Measurements from ENCODE around the gene INTS1. TPM values are rescaled to one million over a fixed set of nuclear protein-coding genes. Genes with fewer than 3 reads are reported as not detected.

Gene INTS1
- total and polyA plus RNA-seq, 2 experiments from 2014 or later: 35.1 to 111 TPM

DNA sequence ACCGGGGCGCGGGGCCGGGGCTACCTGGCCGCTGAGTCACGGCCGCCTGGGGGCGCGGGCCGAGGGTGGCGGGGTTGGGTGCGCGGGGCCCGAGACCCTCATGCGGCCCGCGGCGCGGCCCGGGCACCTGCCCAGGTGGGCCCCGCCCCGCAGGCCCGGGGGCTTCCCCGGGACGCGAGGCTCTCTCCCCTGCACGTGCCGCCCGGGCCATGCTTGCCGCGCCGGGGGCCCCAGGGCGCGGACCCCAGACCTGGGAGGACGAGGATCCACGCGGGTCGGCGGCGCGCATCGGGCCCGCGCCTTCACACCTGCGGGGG, 26.7 kb upstream of the INTS1 start:
- no peaks in the 10 kb centered on the region for H3K36me3 ChIP-seq (ENCODE audit: insufficient read depth)
- peak overlapping the region; percentile 78; the same call in 1 of the 2 replicates for H3K4me2 ChIP-seq
- Mint-ChIP-seq H3K27ac (no peak overlapping the region), H3K4me1 (peaks cover 34% of the 10 kb centered on the region), H3K4me3 (no peak overlapping the region), H3K36me3 (ENCODE audit: low read depth) (no peaks in the 10 kb centered on the region), H3K9me3 (no peaks in the 10 kb centered on the region), H3K27me3 (ENCODE audit: insufficient read depth, low read depth, poor library complexity) (peaks cover 29% of the 10 kb centered on the region)
- no peak overlapping the region for H2AFZ ChIP-seq
- no peak overlapping the region for H3K27ac ChIP-seq (ENCODE audit: low read depth)
- DNase-seq (ENCODE audit: low spot score) (no peak), ATAC-seq (no peak)
- TF ChIP-seq NANOG (IDR thresholded peaks at IDR 0.05; ENCODE audit: borderline replicate concordance) (no peak), CREB1 (CRISPR knock-in tag; IDR thresholded peaks at IDR 0.05; ENCODE audit: low read depth) (no peak)
- H3K4me1 ChIP-seq (ENCODE audit: insufficient read depth): peaks cover 14% of the 10 kb centered on the region
- 0 out of 2 replicates have a peak, but pooled peaks cover 11% of the 10 kb centered on the region for H3F3A ChIP-seq (replicated peaks; ENCODE audit: low read depth)
- peak overlapping the region; percentile 55; the same call in 1 of the 2 replicates for H3K4me3 ChIP-seq
- H3K27me3 ChIP-seq (ENCODE audit: insufficient read depth): no peaks in the 10 kb centered on the region
- H4K20me1 ChIP-seq (replicated peaks; ENCODE audit: insufficient read depth): no peaks in the 10 kb centered on the region; the same call in 1 of the 2 replicates
- no peaks in the 10 kb centered on the region for H3K9me2 ChIP-seq (ENCODE audit: insufficient read depth)
- H3K79me2 ChIP-seq (replicated peaks; ENCODE audit: insufficient read depth): peaks cover 47% of the 10 kb centered on the region

DNA sequence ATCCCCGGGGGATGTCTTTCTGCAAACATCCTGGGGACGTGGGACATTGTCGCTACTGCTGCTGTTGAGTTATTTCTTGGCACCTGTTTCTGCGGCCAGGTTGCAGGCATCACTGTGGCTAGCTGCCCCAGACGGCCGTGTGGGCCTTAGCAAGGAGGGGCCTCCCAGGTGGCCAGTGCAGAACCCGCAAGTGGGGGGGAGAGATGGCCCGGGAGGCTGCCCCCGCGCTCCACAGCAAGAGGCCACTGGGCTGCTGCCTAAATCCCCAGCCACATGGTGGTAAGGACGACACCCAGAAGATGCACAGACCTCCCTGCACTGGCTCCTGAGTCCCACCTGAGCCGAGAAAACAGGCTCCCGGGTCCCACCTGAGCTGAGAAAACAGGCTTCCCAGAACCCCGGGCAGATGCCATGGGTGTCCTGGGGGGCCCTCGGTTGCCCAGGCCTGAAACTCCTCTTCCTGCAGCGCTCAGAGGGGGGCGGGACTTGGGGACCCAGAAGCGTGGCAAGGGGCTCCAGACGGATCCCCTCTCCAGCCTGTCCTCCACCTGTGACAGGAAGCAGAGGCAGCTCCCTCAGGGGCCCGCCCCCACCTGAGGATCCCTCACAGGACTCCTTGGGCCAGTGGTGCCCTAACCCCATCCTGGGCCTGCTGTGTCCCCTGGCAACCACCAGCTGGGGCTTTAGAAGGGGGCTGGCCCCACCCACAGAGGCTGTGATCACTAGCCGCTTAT, 25.4 kb upstream of the INTS1 start:
- TF ChIP-seq ZNF114 (CRISPR knock-in tag; IDR thresholded peaks at IDR 0.05) (no peak), JUNB (IDR thresholded peaks at IDR 0.05; ENCODE audit: unreplicated experiment) (no peak), POLR2AphosphoS5 (IDR thresholded peaks at IDR 0.05; ENCODE audit: low read depth) (no peak)
- TF ChIP-seq, protein P1, sequence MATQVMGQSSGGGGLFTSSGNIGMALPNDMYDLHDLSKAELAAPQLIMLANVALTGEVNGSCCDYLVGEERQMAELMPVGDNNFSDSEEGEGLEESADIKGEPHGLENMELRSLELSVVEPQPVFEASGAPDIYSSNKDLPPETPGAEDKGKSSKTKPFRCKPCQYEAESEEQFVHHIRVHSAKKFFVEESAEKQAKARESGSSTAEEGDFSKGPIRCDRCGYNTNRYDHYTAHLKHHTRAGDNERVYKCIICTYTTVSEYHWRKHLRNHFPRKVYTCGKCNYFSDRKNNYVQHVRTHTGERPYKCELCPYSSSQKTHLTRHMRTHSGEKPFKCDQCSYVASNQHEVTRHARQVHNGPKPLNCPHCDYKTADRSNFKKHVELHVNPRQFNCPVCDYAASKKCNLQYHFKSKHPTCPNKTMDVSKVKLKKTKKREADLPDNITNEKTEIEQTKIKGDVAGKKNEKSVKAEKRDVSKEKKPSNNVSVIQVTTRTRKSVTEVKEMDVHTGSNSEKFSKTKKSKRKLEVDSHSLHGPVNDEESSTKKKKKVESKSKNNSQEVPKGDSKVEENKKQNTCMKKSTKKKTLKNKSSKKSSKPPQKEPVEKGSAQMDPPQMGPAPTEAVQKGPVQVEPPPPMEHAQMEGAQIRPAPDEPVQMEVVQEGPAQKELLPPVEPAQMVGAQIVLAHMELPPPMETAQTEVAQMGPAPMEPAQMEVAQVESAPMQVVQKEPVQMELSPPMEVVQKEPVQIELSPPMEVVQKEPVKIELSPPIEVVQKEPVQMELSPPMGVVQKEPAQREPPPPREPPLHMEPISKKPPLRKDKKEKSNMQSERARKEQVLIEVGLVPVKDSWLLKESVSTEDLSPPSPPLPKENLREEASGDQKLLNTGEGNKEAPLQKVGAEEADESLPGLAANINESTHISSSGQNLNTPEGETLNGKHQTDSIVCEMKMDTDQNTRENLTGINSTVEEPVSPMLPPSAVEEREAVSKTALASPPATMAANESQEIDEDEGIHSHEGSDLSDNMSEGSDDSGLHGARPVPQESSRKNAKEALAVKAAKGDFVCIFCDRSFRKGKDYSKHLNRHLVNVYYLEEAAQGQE (IDR thresholded peaks at IDR 0.05; ENCODE audit: unreplicated experiment): no peak
- H3K36me3 Mint-ChIP-seq (ENCODE audit: low read depth): no peaks in the 10 kb centered on the region
- Histone ChIP-seq H3F3A (replicated peaks; ENCODE audit: low read depth) (0 out of 2 replicates have a peak, but pooled peaks cover 11% of the 10 kb centered on the region), H3K4me2 (no peak overlapping the region), H3K36me3 (ENCODE audit: insufficient read depth) (no peaks in the 10 kb centered on the region), H3K4me3 (peak overlapping the region; percentile 51; the same call in 1 of the 2 replicates), H3K27ac (ENCODE audit: low read depth) (no peak overlapping the region), H3K79me2 (replicated peaks; ENCODE audit: insufficient read depth) (peaks cover 34% of the 10 kb centered on the region), H3K9me2 (ENCODE audit: insufficient read depth) (no peaks in the 10 kb centered on the region), H3K4me1 (ENCODE audit: insufficient read depth) (peaks cover 14% of the 10 kb centered on the region), H4K20me1 (replicated peaks; ENCODE audit: insufficient read depth) (no peaks in the 10 kb centered on the region; the same call in 1 of the 2 replicates), H2AFZ (no peak overlapping the region; the same call in 1 of the 2 replicates), H3K27me3 (ENCODE audit: insufficient read depth) (no peaks in the 10 kb centered on the region)
- H3K9me3 Mint-ChIP-seq: no peaks in the 10 kb centered on the region
- H3K27me3 Mint-ChIP-seq (ENCODE audit: insufficient read depth, low read depth, poor library complexity): peaks cover 28% of the 10 kb centered on the region
- ATAC-seq (peak; percentile 4; the same call in 1 of the 3 replicates), DNase-seq (ENCODE audit: low spot score) (no peak)
- peak overlapping the region; percentile 70; the same call in 2 of the 3 replicates for H3K4me3 Mint-ChIP-seq
- H3K27ac Mint-ChIP-seq: no peak overlapping the region
- H3K4me1 Mint-ChIP-seq: peaks cover 31% of the 10 kb centered on the region

Data from GM23338 (cell line).